Cardiac septum (tissue), 1 donor: ENCODE measurements around the gene FSCN2. TPM values are rescaled to one million over a fixed set of nuclear protein-coding genes. Genes with fewer than 3 reads are reported as not detected.

ENCODE experiments used
- DNase-seq: peaks from one replicate; pipeline ENCODE4 v3.0.0-alpha.2; 2020; ENCODE audit warnings: low spot score
- intact Hi-C: fragments of 100-400 bp; cut with DNase I; formaldehyde crosslinking; loops from one replicate; pipeline ENCODE4 v1.14.0; 2022
- long read RNA-seq: library from polyadenylated mRNA; unstranded; transcript quantifications from one replicate; pipeline ENCODE4 v2.0.0, GENCODE V29; 2021
- total RNA-seq: library from RNA; stranded (reverse); fragmentation: NEBNext Ultra II Directional; extraction: Animal tissue kit (Norgen Biotek cat#: 25700); gene quantifications from one replicate; pipeline ENCODE4 v1.2.1, GENCODE V29; 2021
- donor health status: DM: no; HTN: no; CAD: no.

The FSCN2 gene, protein sequence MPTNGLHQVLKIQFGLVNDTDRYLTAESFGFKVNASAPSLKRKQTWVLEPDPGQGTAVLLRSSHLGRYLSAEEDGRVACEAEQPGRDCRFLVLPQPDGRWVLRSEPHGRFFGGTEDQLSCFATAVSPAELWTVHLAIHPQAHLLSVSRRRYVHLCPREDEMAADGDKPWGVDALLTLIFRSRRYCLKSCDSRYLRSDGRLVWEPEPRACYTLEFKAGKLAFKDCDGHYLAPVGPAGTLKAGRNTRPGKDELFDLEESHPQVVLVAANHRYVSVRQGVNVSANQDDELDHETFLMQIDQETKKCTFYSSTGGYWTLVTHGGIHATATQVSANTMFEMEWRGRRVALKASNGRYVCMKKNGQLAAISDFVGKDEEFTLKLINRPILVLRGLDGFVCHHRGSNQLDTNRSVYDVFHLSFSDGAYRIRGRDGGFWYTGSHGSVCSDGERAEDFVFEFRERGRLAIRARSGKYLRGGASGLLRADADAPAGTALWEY
- 1.1 TPM for total RNA-seq
- long read RNA-seq = 0 reads

DNA sequence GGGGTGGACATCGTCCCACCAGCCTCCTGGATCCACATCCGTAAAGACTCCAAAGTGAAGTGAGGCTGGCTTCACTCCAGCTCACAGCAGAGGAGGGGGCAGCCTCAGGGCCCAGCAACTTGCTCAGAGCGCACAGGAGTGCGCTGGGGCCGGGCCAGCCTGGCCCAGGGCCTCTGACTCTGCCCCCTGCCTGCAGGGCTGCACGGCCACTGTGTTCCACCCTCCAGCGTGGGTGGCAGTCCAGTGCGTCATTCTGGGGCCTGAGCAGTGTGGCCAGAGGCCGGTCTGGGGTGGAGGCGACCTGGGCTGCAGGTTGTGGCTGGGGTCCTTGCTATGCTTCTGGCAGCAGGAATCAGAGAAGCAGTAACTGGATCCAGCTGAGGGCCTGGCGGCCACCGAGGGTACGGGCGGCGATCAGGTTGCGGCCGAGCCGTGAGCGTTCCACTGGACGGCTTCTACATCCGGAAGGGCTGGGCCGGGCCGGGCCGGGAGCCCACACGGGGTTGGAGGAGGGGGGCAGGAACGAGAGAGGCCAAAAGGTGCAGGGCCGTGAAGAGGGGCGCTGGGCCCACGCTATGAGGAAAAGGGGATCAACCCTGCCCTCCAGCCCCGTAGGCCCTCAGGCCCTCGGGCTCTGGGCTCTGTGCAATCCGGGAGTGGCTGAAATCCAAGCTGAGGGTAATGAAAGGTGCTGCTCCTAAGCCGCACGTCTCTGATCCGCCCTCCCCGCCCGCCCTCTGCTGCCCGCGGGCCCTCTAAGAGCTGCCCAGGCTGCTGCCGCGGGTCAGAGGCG, at the start of gene FSCN2:
Gene FSCN2 (plus strand): TSS at position 787 of the 793 bp plus-strand sequence. CDS start 155 bp downstream, outside the sequence.
- intact Hi-C loops = no loop called here
- no peak for DNase-seq

DNA sequence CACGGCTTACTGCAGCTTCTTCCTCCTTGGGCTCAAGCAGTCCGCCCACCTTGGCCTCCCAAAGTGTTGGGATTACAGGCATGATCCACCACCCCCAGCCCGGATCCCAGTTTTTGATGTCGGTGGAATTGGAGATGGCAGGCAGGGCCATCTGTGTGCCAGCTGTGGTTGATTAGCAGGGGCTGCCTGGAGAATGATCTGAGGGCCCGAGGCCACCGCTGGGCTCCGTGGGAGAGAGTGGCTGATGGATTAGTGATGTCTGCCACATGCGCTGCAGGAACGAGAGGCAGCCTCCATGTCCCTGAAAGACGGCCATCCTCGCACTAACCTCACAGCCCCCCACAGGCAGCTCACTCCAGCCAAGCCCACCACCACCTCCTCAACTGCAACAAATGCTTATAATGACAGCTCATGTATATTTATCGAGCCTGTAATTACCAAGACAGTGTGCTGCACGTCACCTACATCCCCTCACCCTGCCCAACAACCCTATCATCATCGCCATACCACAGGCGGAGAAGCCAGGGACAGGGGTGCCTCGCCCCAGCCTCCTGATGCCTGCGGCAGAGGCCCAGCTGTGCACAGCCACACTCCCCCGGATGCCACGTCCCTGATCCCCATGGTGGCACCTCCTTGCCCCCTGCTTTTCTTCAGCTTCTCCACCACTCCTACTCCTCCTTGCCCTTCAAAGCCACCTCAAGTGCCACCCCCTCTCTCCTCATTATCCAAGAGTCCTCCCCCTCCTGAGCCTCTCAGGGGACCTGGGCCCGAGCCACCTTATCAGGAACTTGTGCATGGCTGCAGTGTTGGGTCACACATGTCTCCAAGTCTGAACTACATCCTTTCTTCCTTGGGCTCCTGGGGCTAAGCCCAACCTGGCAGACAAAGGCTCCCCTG, 48.8 kb upstream of the FSCN2 start:
- intact Hi-C loops = loop anchor here (5.0 kb wide), 1 partner anchor 187 kb away; no protein-coding TSS in a partner anchor
- DNase-seq = no peak

DNA sequence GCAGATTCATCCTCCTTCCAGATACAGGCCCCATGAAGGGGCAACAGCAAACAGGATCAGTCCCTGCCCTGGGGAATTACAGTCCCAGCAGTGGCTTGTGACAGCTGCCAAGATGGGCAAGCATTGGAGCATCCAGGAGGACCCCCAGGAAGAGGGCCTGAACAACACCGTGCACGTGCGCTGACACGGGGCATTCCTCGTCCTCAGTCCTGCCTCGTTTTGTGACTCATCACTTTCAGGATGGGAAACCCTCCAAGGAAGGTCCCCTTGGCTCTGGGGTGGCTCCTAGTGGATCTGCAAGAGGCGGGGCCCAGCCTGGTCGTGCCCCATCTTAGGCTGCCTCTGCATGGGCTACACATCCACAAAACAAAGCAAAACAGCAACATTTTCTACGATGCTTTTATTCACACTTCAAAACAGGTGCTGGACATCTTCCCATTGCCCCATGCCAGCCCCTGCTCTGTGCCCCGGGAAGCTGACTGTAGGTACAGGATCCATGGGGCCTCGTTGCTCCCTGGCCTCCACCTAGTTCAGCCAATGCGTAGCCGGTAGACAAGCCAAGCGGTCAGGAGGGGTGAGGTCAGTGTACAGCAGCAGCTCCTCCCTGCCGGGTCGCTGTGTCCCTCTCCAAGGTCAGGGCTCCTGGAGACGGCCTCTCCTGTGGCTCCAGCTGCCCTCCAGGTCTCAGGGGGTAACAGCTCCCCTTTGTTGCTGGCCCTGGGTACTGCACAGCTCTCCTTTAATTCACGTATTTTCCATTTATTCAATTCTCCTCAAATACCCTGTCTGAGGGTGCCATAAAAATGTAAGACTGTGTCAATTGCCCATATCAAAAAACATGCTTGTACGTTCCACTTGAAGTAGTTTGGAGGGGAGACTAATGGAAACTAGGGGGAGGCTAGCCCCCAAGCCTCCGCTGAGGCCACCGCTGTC, 47.8 kb upstream of the FSCN2 start:
- intact Hi-C loops = loop anchor here (5.0 kb wide), 1 partner anchor 188 kb away; no protein-coding TSS in a partner anchor
- DNase-seq = no peak

DNA sequence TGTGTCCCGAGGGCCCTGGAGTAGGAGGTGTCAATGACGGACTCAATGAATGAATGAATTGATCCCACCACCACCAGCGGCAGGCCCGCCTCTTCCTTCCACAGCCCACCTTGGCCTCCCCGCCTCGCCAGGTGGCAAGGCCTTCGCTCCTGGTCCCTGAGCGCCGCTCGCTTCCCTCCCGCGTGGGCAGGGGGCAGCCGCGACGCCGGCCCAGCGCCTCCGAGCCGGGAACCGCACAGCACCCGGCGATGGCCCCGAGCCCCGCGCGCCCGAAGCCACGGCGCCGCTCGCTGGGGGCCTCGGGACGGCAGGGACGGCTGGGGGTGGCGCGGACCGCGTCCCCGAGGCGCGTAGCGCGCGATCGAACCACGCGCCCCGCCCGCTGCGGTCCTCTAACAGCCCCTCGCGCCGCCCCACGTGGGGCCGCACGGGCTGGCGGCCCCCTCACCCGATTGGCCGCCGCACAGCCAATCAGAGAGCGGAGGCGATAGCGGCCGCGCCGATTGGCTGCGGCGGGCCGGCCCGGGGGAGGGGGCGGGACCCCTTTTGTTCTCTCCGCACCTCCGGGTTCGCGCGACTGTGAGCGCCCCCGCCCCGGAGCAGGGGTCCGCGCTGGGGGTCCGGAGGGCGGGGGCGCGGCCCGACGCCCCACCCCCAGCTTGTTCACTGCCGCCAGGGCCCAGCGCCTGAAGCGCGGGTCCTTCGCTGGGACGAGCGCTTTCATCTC, 46.9 kb upstream of the FSCN2 start:
- peak; percentile 85 for DNase-seq
- intact Hi-C loops = loop anchor here (5.0 kb wide), 1 partner anchor 189 kb away; no protein-coding TSS in a partner anchor

DNA sequence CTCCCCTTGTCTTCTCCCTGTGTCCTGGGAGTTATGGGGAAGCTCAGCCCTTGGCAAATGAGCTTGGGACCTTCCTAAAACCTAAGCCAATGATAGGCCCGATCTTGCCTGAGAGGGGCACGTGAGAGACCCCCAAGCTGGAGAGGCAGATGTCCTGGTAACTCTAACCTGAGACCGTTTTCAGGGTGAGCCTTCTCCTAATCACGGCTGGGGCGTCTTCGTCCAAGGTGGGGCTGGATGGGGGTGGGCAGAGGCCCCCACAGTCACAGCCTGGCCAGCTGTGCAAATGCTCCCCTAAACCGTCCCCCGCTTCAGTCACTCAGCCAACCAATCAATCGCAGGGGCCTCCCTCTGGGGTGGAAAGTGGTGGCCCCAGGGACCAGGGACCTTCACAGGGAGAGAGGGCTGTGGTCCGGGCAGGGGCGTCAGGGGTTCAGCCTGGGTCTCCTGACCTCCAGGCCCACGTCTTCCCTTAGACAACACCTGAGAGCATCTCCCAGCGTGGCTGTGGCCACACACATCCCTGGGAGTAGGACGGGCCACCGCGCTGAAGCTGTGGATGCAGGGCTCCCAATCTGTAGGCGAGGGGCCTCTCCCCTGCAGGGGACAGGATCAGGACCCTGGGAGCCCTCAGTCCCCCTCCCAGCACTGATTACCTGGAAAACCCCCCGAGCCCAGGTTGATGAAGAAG, 46.2 kb upstream of the FSCN2 start:
- no peak for DNase-seq
- intact Hi-C loops = loop anchor here (2.0 to 5.0 kb wide), 3 partner anchors 55 to 190 kb away; partner anchors contain the start of gene BAHCC1

DNA sequence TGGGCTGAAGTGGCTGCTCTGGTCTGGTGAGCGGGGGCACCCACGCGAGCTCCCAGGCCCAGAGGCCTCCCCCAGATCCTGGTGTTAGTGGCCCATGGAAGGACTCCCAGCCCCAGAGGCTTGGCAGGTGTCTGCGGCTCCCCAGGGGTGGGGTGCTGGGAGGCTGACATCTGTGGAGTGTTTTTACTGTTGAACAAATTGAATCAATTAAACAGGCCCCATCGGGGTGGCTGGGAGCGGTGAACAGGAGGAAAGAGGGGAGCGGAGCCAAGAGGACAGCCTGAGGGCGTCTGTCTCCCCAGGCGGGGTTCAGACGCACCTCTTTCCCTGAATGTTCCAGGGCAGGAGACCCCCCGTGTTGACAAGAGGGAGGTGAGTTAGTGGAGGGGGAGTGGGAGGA, 45.5 kb upstream of the FSCN2 start:
- no peak for DNase-seq
- intact Hi-C loops = loop anchor here (2.0 to 5.0 kb wide), 3 partner anchors 56 to 190 kb away; partner anchors contain the start of gene BAHCC1

DNA sequence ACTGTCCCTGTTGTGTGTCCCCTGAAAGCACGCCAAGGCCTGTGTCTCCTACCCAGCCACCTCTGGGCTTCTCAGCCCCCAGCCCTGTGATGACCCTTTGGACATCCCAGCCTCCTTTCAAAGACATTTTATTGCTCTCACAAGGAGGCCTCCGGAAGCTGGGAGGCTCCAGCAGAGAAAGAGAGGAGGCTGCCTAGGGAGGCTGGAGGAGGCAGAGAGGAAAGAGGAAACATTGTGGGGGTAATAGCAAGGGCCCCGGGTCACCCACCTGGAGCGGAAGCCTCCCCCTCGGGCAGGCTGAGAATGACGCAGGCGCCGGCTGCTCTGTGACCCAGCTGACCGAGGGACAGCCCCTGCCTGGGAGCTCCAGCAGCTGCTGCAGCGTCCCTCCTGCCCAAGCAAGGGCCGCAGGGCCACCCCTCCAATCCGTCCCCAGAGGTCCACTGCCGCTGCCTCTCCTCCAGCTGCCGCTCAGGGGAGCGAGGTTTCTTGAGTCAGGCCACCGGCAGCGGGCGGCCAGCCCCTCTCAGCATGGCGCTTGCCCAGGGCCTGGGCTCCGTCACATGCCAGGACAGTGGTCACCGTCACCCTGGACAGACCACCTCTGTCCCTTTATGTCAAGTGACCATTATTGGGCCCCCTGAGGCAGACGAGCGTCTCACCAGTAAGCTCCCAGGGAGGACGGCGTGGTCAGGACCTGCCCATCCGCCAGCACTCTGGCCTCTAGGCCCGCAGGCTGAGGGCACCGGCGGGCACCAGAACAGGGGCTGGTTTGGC, 44.9 kb upstream of the FSCN2 start:
- DNase-seq = no peak
- intact Hi-C loops = loop anchor here (2.0 to 5.0 kb wide), 3 partner anchors 56 to 191 kb away; partner anchors contain the start of gene BAHCC1

DNA sequence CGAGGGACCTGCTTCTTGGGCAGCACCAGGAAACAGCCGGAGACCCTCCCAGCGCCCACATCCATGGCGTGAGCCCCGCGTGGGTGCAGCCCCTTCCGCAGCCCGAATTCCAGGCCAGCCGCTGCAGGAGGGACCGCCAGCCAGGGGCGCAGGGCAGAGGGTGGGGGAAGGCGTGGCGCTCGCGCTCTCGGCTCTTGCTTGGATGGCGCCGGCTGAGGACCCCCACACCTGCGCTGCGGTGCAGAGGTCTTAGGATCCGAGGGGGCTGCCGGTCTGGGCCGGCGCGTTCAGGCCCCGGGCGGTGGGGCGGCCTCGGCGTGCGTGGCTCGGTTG, 44.3 kb upstream of the FSCN2 start:
- intact Hi-C loops = loop anchor here (1.0 to 5.0 kb wide), 4 partner anchors 57 to 231 kb away; partner anchors contain the start of gene BAHCC1
- DNase-seq = no peak

DNA sequence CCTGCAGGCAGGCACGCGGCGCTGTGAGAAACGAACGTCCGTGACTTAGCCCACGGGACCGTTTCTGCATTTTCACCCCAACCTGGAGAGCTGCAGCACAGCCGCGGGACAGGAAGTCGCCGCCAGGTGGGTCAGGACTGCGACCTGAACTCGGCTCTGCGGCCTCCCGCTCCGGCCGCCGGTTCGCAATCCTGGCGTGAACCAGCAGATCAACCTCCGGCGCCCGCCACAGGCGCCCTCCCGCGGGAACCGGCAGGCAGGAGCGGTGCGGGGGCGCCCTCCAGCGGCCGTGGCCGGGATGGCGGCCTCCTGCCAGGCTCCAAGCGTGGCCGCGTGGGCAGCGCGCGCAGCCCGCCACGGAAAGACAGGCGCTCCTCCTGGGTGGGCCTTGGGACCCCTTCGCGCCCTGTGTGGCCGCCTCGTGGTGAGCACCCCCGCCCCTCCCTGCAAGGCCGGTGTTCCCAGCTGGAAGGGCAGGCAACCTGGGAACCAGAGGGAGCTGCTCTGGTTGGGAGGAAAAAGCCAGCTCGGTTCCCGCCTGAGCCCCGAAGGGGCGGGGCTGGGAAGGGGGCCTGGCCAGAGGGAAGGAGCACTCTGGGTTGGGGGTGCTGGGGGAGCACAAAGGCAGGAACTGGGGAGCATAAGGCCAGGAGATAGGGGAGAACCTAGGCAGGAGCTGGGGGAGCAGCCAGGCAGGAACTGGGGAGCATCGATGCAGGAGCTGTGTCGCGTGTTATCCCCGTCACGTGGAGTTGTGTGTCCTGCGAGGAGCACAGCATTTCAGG, 43.8 kb upstream of the FSCN2 start:
- DNase-seq = peak; percentile 95
- intact Hi-C loops = loop anchor here (1.0 to 5.0 kb wide), 2 partner anchors 192 to 231 kb away; no protein-coding TSS in a partner anchor

DNA sequence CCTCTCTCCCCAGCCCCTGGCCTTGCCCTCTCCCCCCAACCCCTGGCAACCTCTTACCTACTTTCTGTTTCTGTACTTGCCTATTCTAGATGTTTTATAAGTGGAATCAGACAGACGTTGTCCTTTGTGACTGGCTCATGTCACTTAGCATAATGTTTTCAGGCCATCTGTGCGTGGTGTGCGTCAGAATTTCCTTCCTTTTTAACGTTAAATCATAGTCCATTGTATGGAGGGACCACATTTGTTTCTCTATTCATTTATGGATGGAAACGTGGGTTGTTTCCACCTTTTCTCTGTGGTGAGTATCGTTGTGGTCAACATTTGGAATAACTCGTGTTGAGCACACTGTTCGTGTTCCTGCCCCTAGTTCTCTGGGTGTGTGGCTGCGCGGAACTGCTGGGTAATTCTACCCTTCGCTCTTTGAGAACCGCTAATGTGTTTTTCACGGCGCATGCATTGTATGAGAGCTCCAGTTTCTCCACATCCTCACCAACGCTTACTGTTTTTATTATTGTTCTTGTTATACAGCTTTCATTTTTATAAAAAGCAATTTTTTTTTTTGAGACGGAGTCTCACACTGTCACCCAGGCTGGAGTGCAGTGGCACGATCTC, 41.9 kb upstream of the FSCN2 start:
- no peak for DNase-seq

DNA sequence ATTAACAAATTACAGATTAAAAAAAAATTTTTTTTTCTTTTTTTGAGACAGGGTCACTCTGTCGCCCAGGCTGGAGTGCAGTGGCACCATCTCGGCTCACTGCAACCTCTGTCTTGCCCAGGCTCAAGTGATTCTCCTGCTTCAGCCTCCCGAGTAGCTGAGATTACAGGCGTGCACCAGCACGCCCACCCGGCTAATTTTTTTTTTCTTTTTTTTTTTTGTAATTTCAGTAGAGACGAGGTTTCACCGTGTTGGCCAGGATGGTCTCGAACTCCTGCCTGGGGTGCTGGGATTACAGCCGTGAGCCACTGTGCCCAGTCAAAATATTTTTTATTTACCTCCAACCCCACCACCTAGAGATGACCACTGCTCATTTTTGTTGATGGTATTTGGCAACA, 41.1 kb upstream of the FSCN2 start:
- intact Hi-C loops = no loop called here
- DNase-seq = no peak

More for the DNA sequence above, 41.9 kb upstream of the FSCN2 start:
- intact Hi-C loops = no loop called here

DNA sequence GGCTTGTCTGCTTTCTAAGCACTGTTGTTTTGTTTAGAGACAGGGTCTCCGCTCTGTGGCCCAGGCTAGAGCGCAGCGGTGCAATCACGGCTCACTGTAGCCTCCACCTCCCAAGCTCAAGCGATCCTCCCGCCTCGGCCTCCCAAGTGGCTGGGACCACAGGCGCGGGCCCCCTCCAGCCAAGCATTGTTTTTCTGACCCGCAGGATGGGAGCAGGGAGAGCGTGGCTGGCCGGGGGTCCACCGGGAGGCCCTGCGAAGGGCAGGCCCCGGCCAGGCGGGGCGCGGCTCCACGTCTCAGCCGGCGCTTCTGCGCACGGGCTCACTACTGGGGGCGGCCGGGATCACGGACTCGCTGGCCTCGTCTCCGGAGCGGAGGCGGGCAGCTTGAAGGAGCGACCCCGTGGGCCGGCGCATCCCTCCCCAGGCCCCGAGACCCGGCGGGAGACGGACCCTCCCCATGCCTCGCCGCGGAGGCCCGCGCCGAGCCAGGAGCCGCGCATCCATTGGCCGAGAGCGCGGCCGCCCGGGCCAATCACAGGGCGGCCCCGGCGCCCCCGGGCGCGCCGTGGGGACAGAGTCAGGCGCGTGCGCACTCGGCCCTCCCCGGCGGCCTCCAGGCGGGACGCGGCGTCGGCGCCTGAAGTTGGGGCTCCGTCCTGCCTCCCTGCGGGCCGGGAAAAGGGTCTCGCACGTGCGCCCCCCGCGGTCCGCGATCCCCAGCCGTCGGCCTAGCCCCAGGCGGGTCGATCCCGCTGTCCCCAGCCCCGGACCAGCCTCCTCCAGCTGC, 40.5 kb upstream of the FSCN2 start:
- intact Hi-C loops = no loop called here
- peak; percentile 89 for DNase-seq

DNA sequence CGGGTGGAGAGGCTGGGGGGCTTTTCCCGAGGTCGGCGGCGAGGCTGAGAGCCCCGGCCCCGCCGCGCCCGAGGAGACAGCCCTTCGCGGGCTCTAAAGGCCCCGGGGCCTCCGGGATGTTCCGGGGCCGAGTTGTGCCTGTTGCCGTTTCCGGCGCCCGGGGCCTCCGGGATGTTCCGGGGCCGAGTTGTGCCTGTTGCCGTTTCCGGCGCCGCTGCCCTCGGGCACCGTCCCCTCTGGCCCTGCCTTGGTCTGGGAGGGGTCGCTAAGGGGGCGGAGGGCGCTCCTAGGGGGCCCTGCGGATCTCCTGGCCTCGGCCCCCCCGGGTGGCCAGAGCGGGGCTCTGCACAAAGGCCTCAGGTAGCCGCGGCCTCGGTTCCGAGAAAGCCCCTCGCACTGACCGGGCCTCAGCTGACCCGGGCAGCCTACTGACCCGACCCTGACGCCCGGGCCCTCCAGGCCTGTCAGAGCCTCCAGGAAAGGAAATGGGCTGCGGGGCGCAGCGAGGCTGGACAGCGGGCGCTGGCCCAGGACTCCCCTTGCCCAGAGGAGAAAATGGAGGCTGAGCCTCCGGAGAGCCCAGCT, 39.8 kb upstream of the FSCN2 start:
- intact Hi-C loops = no loop called here
- DNase-seq = no peak
